Mesendoderm (in vitro differentiated cells): Measurements from ENCODE around the gene ACAN.

ENCODE experiments used
- DNase-seq: peaks from one replicate; pipeline ENCODE4 v3.0.0; 2013
- H2AK5ac ChIP-seq: 2 replicates; pipeline ENCODE4 v1.6.1; 2013; ENCODE audit warnings: low read length, inconsistent platforms
- H2BK120ac ChIP-seq: 2 replicates; pipeline ENCODE4 v1.6.1; 2013; ENCODE audit warnings: low read depth, mild to moderate bottlenecking, low read length, moderate library complexity, mixed read lengths
- H2BK15ac ChIP-seq: replicated peaks from 2 replicates; pipeline ENCODE4 v1.6.1; 2013; ENCODE audit warnings: low read depth, mild to moderate bottlenecking, moderate library complexity
- H2BK5ac ChIP-seq: 2 replicates; pipeline ENCODE4 v1.6.1; 2013; ENCODE audit warnings: low read length, inconsistent platforms
- H3K18ac ChIP-seq: 2 replicates; pipeline ENCODE4 v1.6.1; 2013; ENCODE audit warnings: mild to moderate bottlenecking, low read length, mixed read lengths
- H3K23ac ChIP-seq: one replicate; pipeline ENCODE4 v1.6.1; 2013; ENCODE audit warnings: low read length
- H3K27ac ChIP-seq: 2 replicates; pipeline ENCODE4 v1.5.1; 2013; ENCODE audit warnings: low read depth, mild to moderate bottlenecking, inconsistent platforms, low read length, moderate library complexity
- H3K27me3 ChIP-seq: 2 replicates; pipeline ENCODE4 v1.6.1; 2013; ENCODE audit warnings: low read length, control low read depth, mild to moderate bottlenecking, inconsistent platforms; ENCODE audit not compliant: insufficient read depth, poor library complexity
- H3K36me3 ChIP-seq: 2 replicates; pipeline ENCODE4 v1.6.1; 2013; ENCODE audit warnings: low read length, inconsistent platforms; ENCODE audit not compliant: control insufficient read depth, insufficient read depth
- H3K4ac ChIP-seq: one replicate; pipeline ENCODE4 v1.6.1; 2013; ENCODE audit warnings: low read depth, mild to moderate bottlenecking, low read length, moderate library complexity
- H3K4me1 ChIP-seq: 2 replicates; pipeline ENCODE4 v1.6.1; 2013; ENCODE audit warnings: low read depth, low read length, inconsistent platforms; ENCODE audit not compliant: control insufficient read depth
- H3K4me2 ChIP-seq: 2 replicates; pipeline ENCODE4 v1.6.1; 2013; ENCODE audit warnings: low read length
- H3K4me3 ChIP-seq: 2 replicates; pipeline ENCODE4 v1.5.1; 2013; ENCODE audit warnings: mild to moderate bottlenecking, low read length
- H3K56ac ChIP-seq: one replicate; pipeline ENCODE4 v1.6.1; 2013; ENCODE audit warnings: low read length
- H3K79me1 ChIP-seq: 2 replicates; pipeline ENCODE4 v1.6.1; 2013; ENCODE audit warnings: low read length, inconsistent platforms
- H3K79me2 ChIP-seq: 2 replicates; pipeline ENCODE4 v1.6.1; 2013; ENCODE audit warnings: mild to moderate bottlenecking, low read length; ENCODE audit not compliant: control insufficient read depth, insufficient read depth
- H3K9ac ChIP-seq: 2 replicates; pipeline ENCODE4 v1.6.1; 2013; ENCODE audit warnings: low read length, inconsistent platforms
- H4K5ac ChIP-seq: one replicate; pipeline ENCODE4 v1.6.1; 2013; ENCODE audit warnings: low read length
- H4K8ac ChIP-seq: one replicate; pipeline ENCODE4 v1.6.1; 2013; ENCODE audit warnings: low read depth, mild to moderate bottlenecking, control low read depth, low read length, moderate library complexity
- WGBS: extraction: QIAGEN DNeasy Blood & Tissue Kit; methylation state at CpG from one replicate; pipeline ENCODE4 v1.1.7; 2013; ENCODE audit warnings: low lambda C conversion rate, missing lambda C conversion rate; ENCODE audit not compliant: insufficient coverage; ENCODE audit errors: extremely low coverage; 5-methylcytosine and 5-hydroxymethylcytosine counted together

The ACAN gene

GRCh38 chr15:88814393-88814792 lies 11.2 kb downstream of the ACAN start:
- Histone ChIP-seq H2BK5ac (no peak overlapping the region), H3K4ac (no peak overlapping the region), H3K4me3 (no peak overlapping the region), H3K79me2 (no peaks in the 10 kb centered on the region), H3K36me3 (no peaks in the 10 kb centered on the region), H3K23ac (no peak overlapping the region), H2AK5ac (no peak overlapping the region), H2BK15ac (no peak overlapping the region), H3K27me3 (no peaks in the 10 kb centered on the region), H3K27ac (no peak overlapping the region), H3K9ac (no peak overlapping the region), H3K4me1 (peaks cover 2% of the 10 kb centered on the region), H3K4me2 (no peak overlapping the region), H3K18ac (no peak overlapping the region), H3K79me1 (no peaks in the 10 kb centered on the region), H4K5ac (no peak overlapping the region), H2BK120ac (no peak overlapping the region), H4K8ac (no peak overlapping the region), H3K56ac (no peak overlapping the region)
- WGBS, result no CpG with 5 or more reads among the region's 6 CpGs
- DNase-seq, result peak; percentile 58

DNA sequence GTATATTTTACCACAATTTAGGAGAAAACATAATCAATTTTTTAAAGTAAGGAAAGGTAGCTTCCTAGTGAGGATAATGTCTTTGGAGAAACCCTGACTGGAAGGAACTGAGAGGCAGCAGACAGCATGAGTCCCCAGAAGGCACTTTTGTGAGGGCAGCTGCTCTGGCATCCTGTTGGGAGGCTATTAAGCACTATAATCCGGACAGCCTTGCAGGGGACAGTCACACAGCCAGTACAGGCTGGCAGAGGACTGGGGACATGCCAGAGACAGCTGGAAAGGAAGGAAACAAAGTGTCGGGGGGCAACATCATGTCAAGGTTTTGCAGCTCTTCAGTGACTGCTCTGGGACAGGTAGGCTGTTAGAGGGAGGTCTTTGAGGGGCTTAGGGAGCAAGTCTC lies 15.7 kb downstream of the ACAN start:
- H3K18ac ChIP-seq, result no peak overlapping the region
- H3K4me3 ChIP-seq, result no peak overlapping the region
- H3K4ac ChIP-seq, result no peak overlapping the region
- no peaks in the 10 kb centered on the region for H3K79me2 ChIP-seq
- H3K27ac ChIP-seq, result no peak overlapping the region
- H3K23ac ChIP-seq, result peak overlapping the region; percentile 9
- H3K79me1 ChIP-seq, result no peaks in the 10 kb centered on the region
- no peaks in the 10 kb centered on the region for H3K36me3 ChIP-seq
- no peak for DNase-seq
- no CpG with 5 or more reads among the region's 2 CpGs for WGBS
- H2AK5ac ChIP-seq, result no peak overlapping the region
- H3K27me3 ChIP-seq, result no peaks in the 10 kb centered on the region
- H4K8ac ChIP-seq, result no peak overlapping the region
- H2BK15ac ChIP-seq, result no peak overlapping the region
- no peak overlapping the region for H2BK120ac ChIP-seq
- no peak overlapping the region for H3K4me2 ChIP-seq
- H3K9ac ChIP-seq, result no peak overlapping the region
- H2BK5ac ChIP-seq, result no peak overlapping the region
- H3K4me1 ChIP-seq, result no peaks in the 10 kb centered on the region
- no peak overlapping the region for H4K5ac ChIP-seq
- no peak overlapping the region for H3K56ac ChIP-seq

- H3K79me1 ChIP-seq, result no peaks in the 10 kb centered on the region
- H3K4ac ChIP-seq, result no peak overlapping the region
- H2BK120ac ChIP-seq, result no peak overlapping the region
- no peaks in the 10 kb centered on the region for H3K36me3 ChIP-seq
- no peak overlapping the region for H4K8ac ChIP-seq
- no peak for DNase-seq
- H3K56ac ChIP-seq, result no peak overlapping the region
- no peak overlapping the region for H3K9ac ChIP-seq
- no peaks in the 10 kb centered on the region for H3K79me2 ChIP-seq
- H2AK5ac ChIP-seq, result no peak overlapping the region
- H4K5ac ChIP-seq, result no peak overlapping the region
- H2BK15ac ChIP-seq, result no peak overlapping the region
- H3K27ac ChIP-seq, result no peak overlapping the region
- H3K27me3 ChIP-seq, result no peaks in the 10 kb centered on the region
- H3K18ac ChIP-seq, result no peak overlapping the region
- no peak overlapping the region for H3K4me2 ChIP-seq
- no peaks in the 10 kb centered on the region for H3K4me1 ChIP-seq
- H3K23ac ChIP-seq, result no peak overlapping the region
- WGBS, result no CpG with 5 or more reads among the region's 5 CpGs
- no peak overlapping the region for H2BK5ac ChIP-seq
- no peak overlapping the region for H3K4me3 ChIP-seq
Measured at GRCh38 chr15:88821993-88822392, 18.8 kb downstream of the ACAN start.

GRCh38 chr15:88828791-88829190 lies 25.6 kb downstream of the ACAN start:
- no peak overlapping the region for H3K18ac ChIP-seq

DNA sequence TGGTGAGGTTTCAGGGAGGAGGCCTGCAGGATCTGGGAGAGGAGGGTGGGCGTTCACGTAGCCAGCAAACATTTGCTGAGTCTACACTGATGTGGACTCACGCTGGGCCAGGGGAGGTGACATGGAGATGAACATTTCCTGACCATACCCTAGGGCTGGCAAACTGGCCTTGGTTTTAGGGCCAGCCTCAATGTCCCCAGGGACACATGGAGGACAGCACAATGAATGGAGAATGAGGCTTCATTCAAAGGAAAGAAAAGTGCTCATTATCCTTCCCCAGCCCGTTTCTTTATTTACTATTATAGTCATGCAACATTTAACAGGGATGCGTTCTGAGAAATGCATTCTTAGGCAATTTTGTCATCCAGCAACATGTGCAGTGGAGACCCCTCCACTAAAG lies 26.8 kb downstream of the ACAN start:
- Histone ChIP-seq H3K4me3 (no peak overlapping the region), H3K9ac (no peak overlapping the region), H3K27me3 (no peaks in the 10 kb centered on the region), H3K23ac (no peak overlapping the region), H2AK5ac (no peak overlapping the region), H2BK120ac (no peak overlapping the region), H3K4me1 (no peaks in the 10 kb centered on the region), H3K56ac (no peak overlapping the region), H2BK15ac (no peak overlapping the region), H3K79me1 (no peaks in the 10 kb centered on the region), H3K36me3 (no peaks in the 10 kb centered on the region), H3K4me2 (no peak overlapping the region), H3K18ac (no peak overlapping the region), H3K4ac (no peak overlapping the region), H4K8ac (no peak overlapping the region), H2BK5ac (no peak overlapping the region), H4K5ac (no peak overlapping the region), H3K27ac (no peak overlapping the region), H3K79me2 (no peaks in the 10 kb centered on the region)
- no CpG with 5 or more reads among the region's 5 CpGs for WGBS
- DNase-seq, result no peak

More at GRCh38 chr15:88828791-88829190, 25.6 kb downstream of the ACAN start:
- Histone ChIP-seq H4K8ac (no peak overlapping the region), H4K5ac (no peak overlapping the region), H2BK15ac (no peak overlapping the region), H2BK5ac (no peak overlapping the region), H3K79me2 (no peaks in the 10 kb centered on the region), H2AK5ac (no peak overlapping the region), H3K4me1 (no peaks in the 10 kb centered on the region), H3K23ac (no peak overlapping the region), H3K36me3 (no peaks in the 10 kb centered on the region), H3K4ac (no peak overlapping the region), H3K27me3 (no peaks in the 10 kb centered on the region), H3K79me1 (no peaks in the 10 kb centered on the region), H3K4me3 (no peak overlapping the region), H3K27ac (no peak overlapping the region), H2BK120ac (no peak overlapping the region), H3K9ac (no peak overlapping the region), H3K4me2 (no peak overlapping the region), H3K56ac (no peak overlapping the region)
- 100% methylated on average over 1 of the region's 5 CpGs for WGBS
- DNase-seq, result no peak
